C4-2B (cell line): ENCODE data around the gene CREB3L1.

Experiments
- CTCF ChIP-seq: fragments of 450-650 bp; conservative IDR thresholded peaks from 2 replicates; pipeline ENCODE4 v1.5.1; 2017; ENCODE audit warnings: mild to moderate bottlenecking
- ZFX ChIP-seq: fragments of 450-650 bp; IDR thresholded peaks from 2 replicates; pipeline ENCODE4 v1.6.1; 2017

- no peak for TF ChIP-seq CTCF
- no peak for TF ChIP-seq ZFX
Measured at GRCh38 chr11:46336563-46337180, 59.2 kb downstream of the CREB3L1 start.
